Gastroesophageal sphincter (tissue), 4 donors: ENCODE data around the gene GPR83. TPM values are rescaled to one million over a fixed set of nuclear protein-coding genes. Genes with fewer than 3 reads are reported as not detected.
A peak's percentile ranks its signal among the peaks of the same experiment; 100 is the strongest.

ENCODE experiments used
- ATAC-seq: fragments of 150-250 bp; one replicate; pipeline ENCODE4 v1.9.1; 2016; ENCODE audit warnings: mild to moderate bottlenecking, moderate library complexity
- H3K27ac ChIP-seq, 4 donors: fragments of 200-600 bp; sonication (generic) in 3 of 4; 1 replicate in 3 of 4; 2 replicates in 1 of 4; pipeline ENCODE4 v1.5.1; 2016 to 2019
- H3K27me3 ChIP-seq: fragments of 200-600 bp; sonication (generic); one replicate; pipeline ENCODE4 v1.5.1; 2019
- H3K36me3 ChIP-seq, 2 donors: fragments of 200-600 bp; sonication (generic); one replicate each; pipeline ENCODE4 v1.5.1; 2019; ENCODE audit warnings: control low read depth in 1 of 2
- H3K4me1 ChIP-seq, 3 donors: fragments of 200-600 bp; sonication (generic); 1 replicate in 2 of 3; 2 replicates in 1 of 3; pipeline ENCODE4 v1.5.1; 2016 to 2019; ENCODE audit warnings: control low read depth in 2 of 3
- H3K4me3 ChIP-seq, 2 donors: fragments of 200-600 bp; sonication (generic); one replicate each; pipeline ENCODE4 v1.5.1; 2019; ENCODE audit warnings: mild to moderate bottlenecking in 1 of 2, moderate library complexity in 1 of 2
- H3K9me3 ChIP-seq, 3 donors: fragments of 200-600 bp; sonication (generic); one replicate each; pipeline ENCODE4 v1.5.1; 2017 to 2019; ENCODE audit warnings: control low read depth in 2 of 3
- EP300 ChIP-seq: sonication (generic); formaldehyde crosslinking; IDR thresholded peaks from one replicate; pipeline ENCODE4 v1.6.1; 2017; ENCODE audit warnings: antibody characterized with exemption, mild to moderate bottlenecking
- POLR2A ChIP-seq, 2 donors: fragments of 450-650 bp; IDR thresholded peaks; one replicate each; pipeline ENCODE4 v1.6.1; 2017; ENCODE audit warnings: antibody characterized with exemption in 2 of 2, mild to moderate bottlenecking in 2 of 2, moderate library complexity in 1 of 2
- POLR2AphosphoS5 ChIP-seq: sonication (generic); formaldehyde crosslinking; IDR thresholded peaks from one replicate; pipeline ENCODE4 v1.6.1; 2017; ENCODE audit warnings: antibody characterized with exemption
- WGBS, 2 donors: methylation state at CpG; one replicate each; pipeline ENCODE4 v1.1.5; 2018; ENCODE audit warnings: low coverage in 1 of 2; 5-methylcytosine and 5-hydroxymethylcytosine counted together
- total RNA-seq, 4 donors: library from RNA; depleted of rRNA; stranded (reverse); fragments of >200 nt; gene quantifications; one replicate each; pipeline ENCODE4 v1.1.0, GENCODE V29; 2016
- TF ChIP-seq, protein P1 (sequence below), 4 experiments: fragments of 200-600 bp in 2 of 4; fragments of 450-650 bp in 2 of 4; sonication (generic) in 1 of 4; IDR thresholded peaks; one replicate each; pipeline ENCODE4 v1.5.1; 2017 to 2019; ENCODE audit warnings: antibody characterized with exemption in 4 of 4, mild to moderate bottlenecking in 2 of 4, moderate library complexity in 2 of 4

GPR83 gene
- total RNA-seq, 4 donors from 2014 or later, result 0.27 to 0.62 (median 0.35) TPM; not detected in 1

DNA sequence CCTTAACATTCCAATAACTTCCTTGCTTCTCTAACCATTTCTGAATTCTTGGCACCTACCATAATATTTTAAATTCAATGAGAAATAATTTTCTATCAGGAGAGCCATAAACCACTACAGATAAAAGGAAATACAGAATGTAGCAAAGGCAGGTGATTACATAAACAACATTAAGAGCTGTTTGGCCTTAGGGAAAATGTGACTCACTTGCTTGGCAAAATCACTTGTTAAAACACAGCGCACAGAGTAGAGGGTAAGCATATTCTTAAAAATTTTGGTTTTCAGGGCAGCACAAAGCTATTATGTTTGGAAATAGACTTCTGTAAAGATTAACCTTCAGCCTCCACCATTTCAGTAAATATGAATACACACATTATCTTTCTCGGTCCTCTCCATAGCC is 70.4 kb downstream of the GPR83 start:
- 50 to 80% methylated on average over 2 of the region's 2 CpGs for WGBS, 2 donors
- Histone ChIP-seq H3K36me3 (no peaks in the 10 kb centered on the region), H3K4me3 (no peak overlapping the region), H3K4me1 (peaks cover 0 to 6% (median 0%) of the 10 kb centered on the region in 3 donors), H3K27me3 (no peaks in the 10 kb centered on the region), H3K9me3 (no peaks in the 10 kb centered on the region), H3K27ac (no peak overlapping the region)
- TF ChIP-seq POLR2A (IDR thresholded peaks at IDR 0.05), result no peak
- peak; percentile 6 for TF ChIP-seq POLR2AphosphoS5
- no peak for TF ChIP-seq EP300
- TF ChIP-seq, protein P1, sequence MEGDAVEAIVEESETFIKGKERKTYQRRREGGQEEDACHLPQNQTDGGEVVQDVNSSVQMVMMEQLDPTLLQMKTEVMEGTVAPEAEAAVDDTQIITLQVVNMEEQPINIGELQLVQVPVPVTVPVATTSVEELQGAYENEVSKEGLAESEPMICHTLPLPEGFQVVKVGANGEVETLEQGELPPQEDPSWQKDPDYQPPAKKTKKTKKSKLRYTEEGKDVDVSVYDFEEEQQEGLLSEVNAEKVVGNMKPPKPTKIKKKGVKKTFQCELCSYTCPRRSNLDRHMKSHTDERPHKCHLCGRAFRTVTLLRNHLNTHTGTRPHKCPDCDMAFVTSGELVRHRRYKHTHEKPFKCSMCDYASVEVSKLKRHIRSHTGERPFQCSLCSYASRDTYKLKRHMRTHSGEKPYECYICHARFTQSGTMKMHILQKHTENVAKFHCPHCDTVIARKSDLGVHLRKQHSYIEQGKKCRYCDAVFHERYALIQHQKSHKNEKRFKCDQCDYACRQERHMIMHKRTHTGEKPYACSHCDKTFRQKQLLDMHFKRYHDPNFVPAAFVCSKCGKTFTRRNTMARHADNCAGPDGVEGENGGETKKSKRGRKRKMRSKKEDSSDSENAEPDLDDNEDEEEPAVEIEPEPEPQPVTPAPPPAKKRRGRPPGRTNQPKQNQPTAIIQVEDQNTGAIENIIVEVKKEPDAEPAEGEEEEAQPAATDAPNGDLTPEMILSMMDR (IDR thresholded peaks at IDR 0.05), result no peak
- no peak for ATAC-seq

DNA sequence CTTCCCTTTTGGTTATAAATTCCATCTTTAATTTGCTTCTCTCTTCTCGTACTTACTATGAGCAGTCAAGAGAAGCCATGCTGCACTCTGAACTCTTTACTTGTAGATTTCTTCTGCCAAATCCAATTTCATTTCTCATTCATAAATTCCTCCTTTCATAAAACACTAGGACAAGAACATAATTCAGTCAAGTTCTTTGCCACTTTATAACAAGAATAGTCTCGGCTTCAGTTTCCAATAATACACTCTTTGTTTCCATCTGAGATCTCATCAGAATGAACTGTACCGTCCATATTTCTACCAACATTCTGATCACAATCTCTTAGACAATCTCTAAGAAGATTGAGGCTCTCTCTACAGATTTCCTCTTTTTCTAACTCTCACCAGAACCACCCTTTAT is 71.7 kb downstream of the GPR83 start:
- H3K36me3 ChIP-seq, result no peaks in the 10 kb centered on the region
- H3K27me3 ChIP-seq, result no peaks in the 10 kb centered on the region
- WGBS, 2 donors, result 76 to 90% methylated on average over 3 of the region's 3 CpGs
- peaks cover 0 to 6% (median 0%) of the 10 kb centered on the region in 3 donors for H3K4me1 ChIP-seq
- H3K9me3 ChIP-seq, result no peaks in the 10 kb centered on the region
- TF ChIP-seq EP300 (no peak), POLR2A (IDR thresholded peaks at IDR 0.05) (no peak), POLR2AphosphoS5 (no peak)
- TF ChIP-seq, protein P1 (IDR thresholded peaks at IDR 0.05), result no peak
- ATAC-seq, result no peak
- no peak overlapping the region for H3K27ac ChIP-seq
- H3K4me3 ChIP-seq, result no peak overlapping the region

DNA sequence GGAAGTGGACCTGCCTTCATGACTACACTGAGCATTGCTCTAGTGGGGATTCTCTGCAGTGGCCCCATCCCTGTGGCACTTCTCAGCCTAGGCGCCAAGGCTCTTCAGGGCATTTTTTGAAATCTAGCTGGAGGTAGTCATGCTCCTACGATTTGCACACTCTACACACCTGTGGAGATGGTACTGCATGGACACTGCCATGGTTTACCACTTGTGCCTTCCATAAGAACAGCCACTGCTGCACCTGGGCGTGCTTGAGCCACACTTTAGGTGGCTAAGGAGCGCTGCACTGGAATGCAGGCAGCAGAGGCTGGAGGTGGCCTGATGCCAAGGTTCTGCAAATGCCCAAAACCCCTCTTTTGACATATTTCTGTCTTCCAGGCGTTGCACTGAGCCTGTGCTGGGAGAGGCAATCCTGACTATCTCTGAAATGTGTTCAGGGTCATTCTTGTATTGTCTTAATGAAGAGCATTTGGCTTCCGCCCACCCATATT is 72.6 kb downstream of the GPR83 start:
- H3K27me3 ChIP-seq, result no peaks in the 10 kb centered on the region
- WGBS, 2 donors, result 78 to 80% methylated on average over 2 to 5 of the region's 6 CpGs
- no peak overlapping the region for H3K27ac ChIP-seq
- no peaks in the 10 kb centered on the region for H3K36me3 ChIP-seq
- no peak overlapping the region for H3K4me3 ChIP-seq
- TF ChIP-seq, protein P1 (IDR thresholded peaks at IDR 0.05), result no peak
- no peak for TF ChIP-seq POLR2AphosphoS5
- no peak for TF ChIP-seq EP300
- TF ChIP-seq POLR2A (IDR thresholded peaks at IDR 0.05), result no peak
- ATAC-seq, result no peak
- H3K9me3 ChIP-seq, result no peaks in the 10 kb centered on the region
- H3K4me1 ChIP-seq, result peaks cover 0 to 6% (median 0%) of the 10 kb centered on the region in 3 donors

Other genes with a start within 250 kb of the GPR83 start
- gene IZUMO1R, start 96.8 kb downstream of the GPR83 start, total RNA-seq, result not detected
- 10 to 100 TPM; 13.8 to 15.9 (median 14.5) TPM for gene MRE11, start 92.4 kb upstream of the GPR83 start, total RNA-seq
- 10 to 100 TPM; 12.5 to 22.8 (median 16.9) TPM for gene ANKRD49, start 92.6 kb upstream of the GPR83 start, total RNA-seq
- gene C11orf97, start 111.0 kb upstream of the GPR83 start, total RNA-seq, result not detected
- 1 to 10 TPM; 5.2 to 7.8 (median 7.6) TPM for gene FUT4, start 142.5 kb upstream of the GPR83 start, total RNA-seq
- gene PIWIL4, start 165.9 kb upstream of the GPR83 start, total RNA-seq, result 1 to 10 TPM; 2.0 to 8.5 (median 6.0) TPM